GM21381 (cell line): Measurements from ENCODE around the gene ADCYAP1R1.

Experiments
- ATAC-seq: cut with Tn5 transposase; IDR thresholded peaks from one replicate; pipeline ENCODE4 v1.9.1; 2021; ENCODE audit warnings: mild to moderate bottlenecking, moderate library complexity; ENCODE audit not compliant: unreplicated experiment

The ADCYAP1R1 gene

GRCh38 chr7:31051598-31052486 lies at the start of gene ADCYAP1R1:
Gene ADCYAP1R1 (plus strand): TSS chr7:31052308. CDS start chr7:31063265, 10,957 bp downstream.
- ATAC-seq, result no peak

GRCh38 chr7:31003097-31003496 lies 49.0 kb upstream of the ADCYAP1R1 start:
- no peak for ATAC-seq

- no peak for ATAC-seq
These were observed 48.4 kb upstream of the ADCYAP1R1 start for GRCh38 chr7:31003721-31004120.

DNA sequence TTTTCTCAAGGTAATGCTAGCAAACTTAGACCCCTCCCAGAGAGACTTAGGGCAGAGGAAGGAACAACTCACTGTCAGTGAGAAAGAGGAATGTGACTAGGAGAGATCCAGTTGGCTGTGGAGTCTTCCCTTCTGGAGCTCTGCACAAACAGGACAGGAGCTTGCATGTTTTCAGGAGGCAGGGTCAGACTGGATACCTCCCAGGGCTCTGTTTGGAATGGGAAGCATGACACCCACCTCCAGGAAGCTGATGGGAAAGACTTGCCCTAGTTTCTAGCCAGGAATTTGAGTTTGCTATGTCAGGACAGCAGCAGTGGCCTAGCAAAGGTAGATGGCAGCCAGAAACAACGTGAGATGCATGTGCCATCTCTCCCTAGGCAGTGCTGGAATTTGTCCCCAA lies 47.7 kb upstream of the ADCYAP1R1 start:
- no peak for ATAC-seq

DNA sequence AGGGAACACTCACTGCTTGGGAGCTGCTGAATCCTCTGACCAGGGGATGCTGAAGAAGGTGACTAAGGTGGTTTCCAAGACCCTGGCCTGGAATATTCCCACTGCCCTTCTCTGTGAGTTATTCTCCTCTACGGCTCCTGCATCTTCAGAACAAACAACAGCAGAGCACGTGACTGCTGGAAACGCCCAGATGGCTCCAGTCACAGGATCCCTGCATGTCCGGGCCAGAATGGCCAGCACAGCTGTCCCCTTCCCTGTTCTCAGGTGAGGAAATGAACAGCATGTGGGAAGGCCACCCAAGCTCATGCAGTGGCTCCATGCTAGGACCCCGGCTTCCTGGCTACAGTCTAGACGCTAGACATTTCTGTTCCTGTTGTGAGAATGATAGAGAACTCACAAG lies 45.3 kb upstream of the ADCYAP1R1 start:
- no peak for ATAC-seq

DNA sequence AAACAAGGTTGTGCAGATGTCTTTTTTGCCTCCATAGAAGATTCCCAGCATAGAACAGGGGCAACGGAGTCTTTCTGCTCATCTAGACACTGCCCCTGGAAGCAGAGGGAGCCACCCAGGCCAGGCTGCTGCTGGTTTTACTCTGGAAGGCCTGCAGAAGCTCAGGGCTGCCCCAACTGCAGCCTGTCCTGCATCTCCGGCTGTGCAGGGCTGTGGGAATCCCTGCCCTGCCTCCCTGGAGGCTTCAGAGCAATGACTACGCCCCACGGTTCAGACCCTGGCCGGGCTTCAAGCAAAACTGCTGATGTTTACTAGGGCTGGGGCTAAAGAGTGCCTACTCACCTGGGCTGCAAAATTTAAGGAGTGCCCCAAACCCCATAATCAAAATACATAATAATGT lies 44.5 kb upstream of the ADCYAP1R1 start:
- ATAC-seq, result no peak

DNA sequence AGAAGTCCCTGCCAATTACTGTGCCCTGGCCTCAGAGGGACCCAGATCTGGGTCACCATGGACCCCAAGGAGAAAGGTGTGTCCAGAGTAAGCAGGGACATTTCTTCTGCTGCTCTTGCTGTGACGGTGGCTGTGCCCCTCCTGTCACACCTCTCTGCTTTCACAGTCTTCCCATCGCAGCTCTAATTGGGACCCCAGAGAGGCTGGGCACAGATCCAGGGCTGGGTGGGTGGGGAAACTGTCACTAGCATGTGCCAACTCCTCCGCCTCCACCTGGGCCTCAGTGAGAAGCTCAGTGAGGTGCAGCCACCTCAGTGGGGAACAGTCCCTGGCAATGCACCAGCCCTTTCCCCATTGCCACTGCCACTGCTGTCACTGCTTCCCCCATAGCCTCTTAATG lies 37.3 kb upstream of the ADCYAP1R1 start:
- no peak for ATAC-seq

- ATAC-seq, result no peak
These were observed 35.0 kb upstream of the ADCYAP1R1 start for GRCh38 chr7:31017032-31017675.

GRCh38 chr7:31017721-31018120 lies 34.4 kb upstream of the ADCYAP1R1 start:
- no peak for ATAC-seq

GRCh38 chr7:31019509-31019908 lies 32.6 kb upstream of the ADCYAP1R1 start:
- no peak for ATAC-seq

DNA sequence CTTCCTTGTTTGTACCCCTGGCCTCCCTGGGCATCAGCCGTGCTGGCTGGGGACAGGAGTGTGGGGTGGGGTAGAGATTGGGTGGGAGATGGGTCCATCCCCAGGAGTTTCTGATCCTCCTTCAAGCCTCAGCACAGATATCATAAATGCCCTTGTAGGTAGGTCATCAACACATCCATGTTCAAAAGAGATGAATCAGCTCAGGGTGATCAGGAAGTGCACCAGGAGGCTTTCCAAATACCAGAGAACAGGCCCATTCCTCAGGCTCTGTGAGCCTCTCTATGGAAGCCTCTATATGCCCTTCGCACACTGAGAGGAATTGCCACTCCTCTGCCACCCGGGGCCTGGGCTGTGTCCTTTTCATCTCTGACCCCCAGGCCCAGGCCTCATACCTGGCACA lies 31.9 kb upstream of the ADCYAP1R1 start:
- no peak for ATAC-seq

DNA sequence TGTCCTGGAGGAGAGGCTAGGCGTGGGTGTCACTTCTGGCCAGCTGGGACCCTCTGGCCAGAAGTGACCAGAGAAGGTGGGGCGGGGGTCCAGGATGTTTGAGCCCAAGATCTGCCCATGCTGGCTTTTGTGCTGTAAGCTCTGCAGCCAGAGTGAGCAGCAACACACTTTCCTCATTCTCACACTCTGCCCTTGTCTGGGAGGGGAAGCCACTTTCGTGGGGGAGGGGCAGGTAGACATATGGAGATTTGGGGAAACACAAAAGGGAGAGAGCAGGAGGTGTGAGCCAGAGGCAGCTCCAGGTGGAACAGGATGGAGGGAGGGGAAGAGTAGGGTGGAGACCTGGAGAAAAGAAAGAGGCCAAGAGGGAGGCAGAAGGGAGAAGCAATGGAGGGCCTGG lies 31.5 kb upstream of the ADCYAP1R1 start:
- no peak for ATAC-seq

DNA sequence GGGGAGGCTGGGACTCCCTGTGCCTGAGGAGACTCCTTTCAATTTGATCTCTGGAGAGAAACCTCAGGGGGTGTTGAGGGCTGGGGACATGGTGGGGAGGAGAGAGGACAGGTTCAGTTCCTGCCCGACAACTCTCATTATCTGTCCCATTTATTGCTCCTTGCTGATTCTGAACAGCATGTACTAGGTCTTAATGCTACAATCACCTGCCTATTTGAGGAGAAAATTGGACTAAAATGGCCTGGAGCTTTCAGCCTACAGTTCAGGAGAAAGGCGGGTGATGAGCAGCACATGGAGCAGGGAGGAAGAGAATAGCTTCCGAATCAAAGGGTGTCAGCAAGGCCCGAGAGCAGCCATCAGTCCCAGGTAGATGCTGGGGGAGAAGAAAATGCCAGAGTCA lies 30.0 kb upstream of the ADCYAP1R1 start:
- no peak for ATAC-seq

DNA sequence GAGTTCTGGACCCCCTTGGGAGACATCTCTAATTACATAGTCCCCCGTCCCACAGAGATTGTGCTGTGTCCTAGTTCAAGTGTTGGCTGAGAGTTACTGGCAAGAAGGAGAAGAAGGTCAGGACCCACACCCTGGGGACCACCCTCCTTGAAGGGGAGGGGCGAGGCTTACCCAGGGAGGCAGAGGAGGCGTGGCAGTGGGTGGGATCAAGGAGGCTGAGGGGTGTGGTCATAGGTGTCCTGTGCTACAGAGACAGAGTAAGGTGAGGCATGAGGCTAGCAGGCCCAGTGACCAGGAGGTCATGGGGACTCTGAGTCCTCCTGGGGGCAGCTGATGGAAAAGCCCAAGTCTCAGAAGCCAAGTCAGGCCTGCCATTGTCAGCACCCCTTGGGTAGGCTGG lies 29.4 kb upstream of the ADCYAP1R1 start:
- ATAC-seq, result no peak

DNA sequence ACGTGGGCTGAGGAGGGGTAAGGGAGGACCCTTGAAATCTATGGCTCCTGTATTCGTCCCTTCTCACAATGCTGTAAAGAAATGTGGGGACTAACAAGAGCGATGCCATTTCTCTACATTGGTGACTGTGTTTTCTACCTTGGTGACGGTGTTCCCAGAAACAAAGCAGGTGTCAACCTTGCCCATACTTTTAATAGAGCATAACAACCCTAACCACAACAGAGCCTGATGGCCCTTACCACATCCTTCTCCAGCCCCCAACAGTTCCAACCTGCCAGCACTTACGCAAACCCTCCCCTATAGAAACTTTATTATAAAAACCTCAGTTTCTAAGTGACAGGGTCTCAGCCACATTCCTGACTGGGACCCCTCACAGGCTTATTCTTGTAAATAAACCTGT lies 28.2 kb upstream of the ADCYAP1R1 start:
- ATAC-seq, result peak; percentile 46

DNA sequence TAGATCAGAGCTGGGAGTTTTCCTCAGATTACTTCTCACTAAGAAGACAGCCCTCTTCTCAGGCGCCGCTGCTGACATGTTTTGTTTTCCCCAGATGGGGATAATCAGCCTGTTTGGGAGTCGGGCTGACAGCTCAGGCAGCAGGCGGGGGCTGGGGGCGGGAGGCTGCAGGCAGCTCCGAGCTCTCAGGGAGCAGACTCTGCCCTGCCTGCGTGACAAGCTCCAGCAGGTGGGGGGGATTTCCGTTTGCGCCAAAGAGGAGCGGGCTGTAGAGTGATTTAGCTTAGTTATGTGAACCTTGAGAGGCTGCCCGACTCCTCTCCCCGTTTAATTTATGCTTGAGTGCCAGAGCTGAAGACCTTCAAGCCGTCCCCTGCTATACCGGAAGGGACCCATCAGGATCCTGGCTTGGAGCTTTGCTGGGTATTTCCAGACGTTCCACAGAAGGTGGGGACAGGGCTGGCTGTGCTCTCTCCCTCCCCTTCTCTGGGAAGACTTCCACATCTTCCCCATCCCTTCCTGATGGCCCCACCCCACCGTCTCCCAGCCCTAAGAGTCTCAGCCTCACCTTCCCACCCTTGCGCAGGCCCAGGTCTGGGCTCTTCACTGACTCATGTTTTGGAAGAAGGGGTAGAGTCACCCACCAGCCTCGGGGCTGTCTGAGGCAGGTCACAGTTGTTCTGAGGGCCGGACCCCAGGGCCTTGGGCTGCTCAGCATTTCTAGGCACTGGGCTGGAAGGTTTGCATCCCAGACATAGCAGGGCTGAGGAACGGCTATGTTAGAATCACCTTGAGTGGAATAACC lies 24.7 kb upstream of the ADCYAP1R1 start:
- ATAC-seq, result no peak

GRCh38 chr7:31028006-31028405 lies 24.1 kb upstream of the ADCYAP1R1 start:
- ATAC-seq, result no peak

GRCh38 chr7:31028417-31028992 lies 23.6 kb upstream of the ADCYAP1R1 start:
- no peak for ATAC-seq

DNA sequence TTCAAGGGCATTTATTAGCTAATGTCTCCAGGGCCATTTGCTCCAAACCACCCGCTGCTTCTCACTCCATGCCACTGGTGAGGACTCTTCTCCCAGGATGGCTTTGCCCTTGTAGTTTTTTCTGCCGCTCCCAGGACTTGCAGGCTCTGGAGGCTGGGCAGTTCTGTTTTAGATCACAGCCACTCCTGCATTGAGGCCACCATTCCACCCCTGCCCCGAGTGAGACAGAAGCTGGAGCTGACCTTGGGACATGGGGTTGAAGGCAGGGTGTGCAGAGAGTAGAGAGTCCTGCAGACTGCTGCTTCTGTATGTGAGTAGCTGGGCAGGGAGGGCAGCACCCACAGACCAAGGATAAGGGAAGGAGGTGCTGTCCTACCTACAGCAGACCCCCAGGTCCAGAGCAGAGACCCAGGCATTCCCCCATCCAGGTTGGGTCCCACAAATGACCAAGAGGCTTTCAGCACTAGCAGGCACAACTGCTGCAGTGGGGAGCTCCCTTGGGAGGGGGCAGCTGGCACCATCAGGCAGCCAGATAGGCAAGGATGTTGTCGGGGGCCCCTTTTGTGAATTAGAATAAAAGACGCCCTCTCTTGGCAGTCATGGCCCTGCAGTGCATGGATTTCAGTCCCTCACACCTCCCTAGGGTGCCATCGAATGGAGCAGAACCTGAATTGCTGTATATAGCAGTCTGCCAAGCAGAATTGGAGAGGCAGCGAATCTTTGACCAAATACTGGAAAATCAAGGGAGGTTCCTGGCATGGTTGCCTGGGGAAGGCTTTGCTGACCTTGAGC lies 22.7 kb upstream of the ADCYAP1R1 start:
- ATAC-seq, result no peak

GRCh38 chr7:31033674-31034300 lies 18.3 kb upstream of the ADCYAP1R1 start:
- ATAC-seq, result no peak
